ENCODE data around the gene PGC. TPM values are rescaled to one million over a fixed set of nuclear protein-coding genes. Genes with fewer than 3 reads are reported as not detected.
A peak's percentile ranks its signal among the peaks of the same experiment; 100 is the strongest.

Gene PGC
- total and polyA plus RNA-seq, 4 donors, result 19.2 to 1,394 (median 467) TPM

DNA sequence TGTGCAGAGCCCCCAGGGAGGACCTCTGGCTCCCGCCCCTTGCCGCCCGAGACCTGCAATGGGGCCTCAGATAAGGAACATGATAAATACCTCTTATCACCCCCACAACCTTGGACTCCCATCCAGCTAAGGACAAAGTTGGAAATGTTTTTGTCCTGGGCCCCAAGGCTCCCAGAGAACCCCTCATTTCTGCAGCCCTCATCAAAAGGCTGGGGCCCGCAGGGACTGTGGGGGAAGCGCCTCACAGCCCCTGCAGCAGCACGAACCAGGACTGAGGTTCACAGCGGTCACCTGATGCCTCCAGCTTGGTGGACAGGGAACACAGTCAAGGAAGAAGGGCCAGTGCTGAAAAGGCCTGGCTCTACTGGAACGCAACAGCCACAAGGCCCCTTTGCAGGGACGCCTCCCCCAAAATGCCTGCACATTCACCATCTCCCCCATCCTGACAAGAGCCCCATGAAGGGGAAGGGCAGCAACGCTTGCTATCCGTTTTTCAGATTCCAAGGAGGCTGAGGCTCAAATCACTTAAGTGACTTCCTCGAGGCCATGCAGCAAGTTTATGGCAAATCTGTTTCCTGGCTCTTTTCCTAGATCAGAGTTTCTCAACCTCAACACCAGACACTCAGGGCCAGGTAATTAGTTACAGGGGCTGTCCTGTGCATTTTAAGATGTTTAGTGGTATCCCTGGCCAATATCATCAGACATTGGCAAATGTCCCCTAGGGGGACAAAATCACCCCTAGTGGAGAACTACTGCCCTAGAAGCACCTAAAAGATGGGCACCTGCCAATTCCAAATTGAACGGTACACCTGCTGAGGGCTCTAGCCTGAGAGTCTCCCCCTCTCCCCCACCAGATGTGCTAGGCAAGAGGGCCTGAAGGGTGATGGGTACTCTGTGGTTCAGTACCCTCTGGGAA lies 22.4 kb downstream of the PGC start:
- H3K27me3 ChIP-seq (ENCODE audit: control insufficient read depth in 3 of 3, insufficient read depth in 3 of 3, low read length in 2 of 3), result no peaks in the 10 kb centered on the region
- ATAC-seq (ENCODE audit: insufficient read depth, low FRiP score) (no peak), DNase-seq (no peak)
- H3K9me3 ChIP-seq (ENCODE audit: control insufficient read depth in 4 of 4, insufficient read depth in 3 of 4, low read length in 3 of 4), result no peaks in the 10 kb centered on the region
- H3K9ac ChIP-seq (ENCODE audit: insufficient read depth in 1 of 2, low read length in 2 of 2), result no peak overlapping the region
- TF ChIP-seq, protein P1, sequence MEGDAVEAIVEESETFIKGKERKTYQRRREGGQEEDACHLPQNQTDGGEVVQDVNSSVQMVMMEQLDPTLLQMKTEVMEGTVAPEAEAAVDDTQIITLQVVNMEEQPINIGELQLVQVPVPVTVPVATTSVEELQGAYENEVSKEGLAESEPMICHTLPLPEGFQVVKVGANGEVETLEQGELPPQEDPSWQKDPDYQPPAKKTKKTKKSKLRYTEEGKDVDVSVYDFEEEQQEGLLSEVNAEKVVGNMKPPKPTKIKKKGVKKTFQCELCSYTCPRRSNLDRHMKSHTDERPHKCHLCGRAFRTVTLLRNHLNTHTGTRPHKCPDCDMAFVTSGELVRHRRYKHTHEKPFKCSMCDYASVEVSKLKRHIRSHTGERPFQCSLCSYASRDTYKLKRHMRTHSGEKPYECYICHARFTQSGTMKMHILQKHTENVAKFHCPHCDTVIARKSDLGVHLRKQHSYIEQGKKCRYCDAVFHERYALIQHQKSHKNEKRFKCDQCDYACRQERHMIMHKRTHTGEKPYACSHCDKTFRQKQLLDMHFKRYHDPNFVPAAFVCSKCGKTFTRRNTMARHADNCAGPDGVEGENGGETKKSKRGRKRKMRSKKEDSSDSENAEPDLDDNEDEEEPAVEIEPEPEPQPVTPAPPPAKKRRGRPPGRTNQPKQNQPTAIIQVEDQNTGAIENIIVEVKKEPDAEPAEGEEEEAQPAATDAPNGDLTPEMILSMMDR (IDR thresholded peaks at IDR 0.05; ENCODE audit: control extremely low read depth, extremely low read depth), result no peak
- WGBS, 2 donors, result 72 to 80% methylated on average over 13 of the region's 13 CpGs
- no peaks in the 10 kb centered on the region for H3K36me3 ChIP-seq (ENCODE audit: control insufficient read depth in 4 of 4, insufficient read depth in 4 of 4, low read length in 4 of 4)
- H3K4me3 ChIP-seq, result no peak overlapping the region
- H3K27ac ChIP-seq (ENCODE audit: low read depth in 1 of 2, low read length in 1 of 2), result peak overlapping the region in 1 of 2 donors; percentile 20
- peaks cover 7 to 31% (median 27%) of the 10 kb centered on the region in 5 donors for H3K4me1 ChIP-seq (ENCODE audit: control insufficient read depth in 5 of 5, insufficient read depth in 5 of 5, low read length in 5 of 5)

DNA sequence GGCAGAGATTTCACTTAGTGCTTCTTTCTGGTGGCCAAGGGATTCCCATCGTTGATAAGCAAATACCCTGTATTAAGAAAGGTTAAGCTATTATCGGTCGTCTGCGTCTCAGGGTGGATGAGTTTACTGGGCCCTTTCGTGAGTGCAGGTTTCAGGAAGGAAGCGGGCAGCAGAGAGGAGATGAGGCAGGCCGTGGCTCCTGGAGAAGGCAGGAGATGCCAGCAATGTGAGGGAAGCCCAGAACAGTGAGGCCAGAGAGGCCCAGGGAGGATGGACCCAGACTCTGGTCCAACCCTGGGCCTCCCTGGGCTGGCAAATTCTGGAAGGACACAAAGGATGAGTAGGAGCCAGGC lies 23.0 kb downstream of the PGC start:
- H3K27me3 ChIP-seq (ENCODE audit: control insufficient read depth in 3 of 3, insufficient read depth in 3 of 3, low read length in 2 of 3), result no peaks in the 10 kb centered on the region
- ATAC-seq (ENCODE audit: insufficient read depth, low FRiP score) (no peak), DNase-seq (no peak)
- peak overlapping the region; percentile 40 to 58 for H3K27ac ChIP-seq (ENCODE audit: low read depth in 1 of 2, low read length in 1 of 2)
- peaks cover 7 to 32% (median 31%) of the 10 kb centered on the region in 5 donors for H3K4me1 ChIP-seq (ENCODE audit: control insufficient read depth in 5 of 5, insufficient read depth in 5 of 5, low read length in 5 of 5)
- TF ChIP-seq, protein P1 (IDR thresholded peaks at IDR 0.05; ENCODE audit: control extremely low read depth, extremely low read depth), result no peak
- no peak overlapping the region for H3K4me3 ChIP-seq
- no peaks in the 10 kb centered on the region for H3K9me3 ChIP-seq (ENCODE audit: control insufficient read depth in 4 of 4, insufficient read depth in 3 of 4, low read length in 3 of 4)
- WGBS, 2 donors, result 35 to 65% methylated on average over 7 of the region's 7 CpGs
- H3K9ac ChIP-seq (ENCODE audit: insufficient read depth in 1 of 2, low read length in 2 of 2), result no peak overlapping the region
- no peaks in the 10 kb centered on the region for H3K36me3 ChIP-seq (ENCODE audit: control insufficient read depth in 4 of 4, insufficient read depth in 4 of 4, low read length in 4 of 4)

DNA sequence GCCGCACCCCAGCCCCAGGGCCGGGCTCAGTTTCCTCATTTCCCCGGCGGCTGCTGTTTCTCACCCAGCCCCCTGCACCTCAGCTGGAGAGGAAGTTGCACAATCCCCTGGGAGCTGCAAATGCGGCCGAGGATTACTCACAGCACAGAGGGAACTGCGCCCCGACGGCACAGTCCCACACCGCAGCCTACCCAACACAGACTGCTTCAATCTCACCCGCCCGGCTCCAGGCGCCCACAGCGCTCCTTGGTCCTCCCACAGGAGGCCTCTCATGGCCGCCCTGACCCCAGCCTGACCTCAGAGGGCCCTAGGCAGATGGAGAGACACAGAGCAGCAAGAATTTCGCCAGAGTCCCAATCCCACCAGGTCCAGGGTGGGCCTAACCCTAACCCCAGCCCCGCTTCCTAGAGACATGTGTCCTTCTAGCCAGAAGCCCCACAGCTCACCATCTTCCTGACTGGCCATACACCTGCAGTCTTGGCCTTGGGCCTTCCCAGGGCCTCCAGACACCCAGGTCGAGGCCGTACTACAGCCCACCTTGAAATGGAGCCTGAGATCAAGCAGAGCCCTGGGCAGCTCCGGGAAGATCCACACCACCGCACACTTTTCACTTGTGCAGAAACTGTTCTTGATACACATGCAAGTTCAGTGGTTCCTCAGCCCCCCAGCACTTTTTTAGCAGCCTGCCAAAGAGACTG lies 23.5 kb downstream of the PGC start:
- Histone ChIP-seq H3K9me3 (ENCODE audit: control insufficient read depth in 4 of 4, insufficient read depth in 3 of 4, low read length in 3 of 4) (no peaks in the 10 kb centered on the region), H3K4me1 (ENCODE audit: control insufficient read depth in 5 of 5, insufficient read depth in 5 of 5, low read length in 5 of 5) (peaks cover 7 to 34% (median 31%) of the 10 kb centered on the region in 5 donors), H3K36me3 (ENCODE audit: control insufficient read depth in 4 of 4, insufficient read depth in 4 of 4, low read length in 4 of 4) (no peaks in the 10 kb centered on the region), H3K4me3 (no peak overlapping the region), H3K27me3 (ENCODE audit: control insufficient read depth in 3 of 3, insufficient read depth in 3 of 3, low read length in 2 of 3) (no peaks in the 10 kb centered on the region), H3K27ac (ENCODE audit: low read depth in 1 of 2, low read length in 1 of 2) (peak overlapping the region; percentile 50 to 80), H3K9ac (ENCODE audit: insufficient read depth in 1 of 2, low read length in 2 of 2) (no peak overlapping the region)
- ATAC-seq (ENCODE audit: insufficient read depth, low FRiP score) (peak; percentile 91), DNase-seq (peak; percentile 66 to 87 (median 74))
- 29 to 46% methylated on average over 21 of the region's 21 CpGs for whole genome bisulfite sequencing, 2 donors
- TF ChIP-seq, protein P1 (IDR thresholded peaks at IDR 0.05; ENCODE audit: control extremely low read depth, extremely low read depth), result no peak

Data from lung (tissue), 12 donors.